ENCODE measurements around the gene GALNT13.

GALNT13 gene

DNA sequence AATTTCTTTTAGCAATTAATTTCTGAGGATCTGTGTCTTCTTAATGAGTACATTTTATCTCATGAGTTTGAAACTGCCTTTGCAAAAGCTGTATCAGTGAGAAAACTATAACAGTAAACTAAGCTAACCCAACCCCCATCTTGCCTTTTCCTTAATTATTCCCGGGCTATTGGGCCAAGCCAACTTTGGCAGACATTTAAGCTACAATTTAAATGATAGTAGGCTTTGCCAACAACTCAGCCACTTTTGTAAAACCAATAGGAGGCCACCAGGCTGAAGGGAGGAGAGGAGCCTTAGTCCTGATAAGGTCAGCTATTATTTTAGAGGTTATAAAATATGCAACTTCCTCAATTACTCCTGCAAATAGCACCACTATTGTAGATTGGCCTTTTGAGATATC, 608.8 kb downstream of the GALNT13 start:
- no peak for DNase-seq (ENCODE audit: low read depth in 2 of 2)

GRCh38 chr2:154481336-154481735, 609.6 kb downstream of the GALNT13 start:
- DNase-seq (ENCODE audit: low read depth in 2 of 2), result no peak

DNA sequence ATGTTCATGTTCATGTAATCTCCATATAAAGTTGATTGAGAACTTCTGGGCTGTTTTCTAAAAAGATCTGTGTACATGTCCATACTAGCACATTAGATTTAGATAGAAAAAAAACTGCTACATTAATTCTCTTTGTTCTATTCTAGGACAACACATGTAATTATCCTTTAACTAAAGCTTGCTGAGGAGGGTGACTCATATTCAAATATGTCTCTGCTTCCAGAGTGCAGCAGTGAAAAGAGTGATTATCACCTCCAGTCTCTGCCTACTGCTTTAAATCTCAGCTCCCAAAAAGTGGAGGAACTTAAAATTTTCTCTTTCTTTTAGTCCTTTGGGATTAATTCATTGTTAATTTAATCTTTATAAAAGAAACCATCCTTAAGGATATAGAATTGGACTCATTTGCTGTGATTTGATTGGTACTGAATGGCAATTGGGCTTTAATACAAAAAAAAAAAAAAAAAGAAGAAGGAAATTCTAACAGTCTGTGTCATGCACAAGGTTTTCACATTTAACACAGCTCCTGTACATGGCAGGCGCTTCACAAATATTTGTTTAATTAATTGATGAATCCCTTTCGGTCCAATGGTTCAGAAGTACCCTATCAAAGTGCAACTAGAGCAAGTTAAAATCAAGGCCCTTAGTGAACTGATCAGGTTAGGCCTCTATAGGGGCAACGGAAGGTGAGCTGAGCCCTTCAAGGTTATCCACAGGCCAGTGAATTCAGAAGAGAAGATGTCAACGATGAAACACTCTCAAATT, 612.8 kb downstream of the GALNT13 start:
- no peak for DNase-seq (ENCODE audit: low read depth in 2 of 2)

GRCh38 chr2:154488801-154489200, 617.1 kb downstream of the GALNT13 start:
- no peak for DNase-seq (ENCODE audit: low read depth in 2 of 2)

DNA sequence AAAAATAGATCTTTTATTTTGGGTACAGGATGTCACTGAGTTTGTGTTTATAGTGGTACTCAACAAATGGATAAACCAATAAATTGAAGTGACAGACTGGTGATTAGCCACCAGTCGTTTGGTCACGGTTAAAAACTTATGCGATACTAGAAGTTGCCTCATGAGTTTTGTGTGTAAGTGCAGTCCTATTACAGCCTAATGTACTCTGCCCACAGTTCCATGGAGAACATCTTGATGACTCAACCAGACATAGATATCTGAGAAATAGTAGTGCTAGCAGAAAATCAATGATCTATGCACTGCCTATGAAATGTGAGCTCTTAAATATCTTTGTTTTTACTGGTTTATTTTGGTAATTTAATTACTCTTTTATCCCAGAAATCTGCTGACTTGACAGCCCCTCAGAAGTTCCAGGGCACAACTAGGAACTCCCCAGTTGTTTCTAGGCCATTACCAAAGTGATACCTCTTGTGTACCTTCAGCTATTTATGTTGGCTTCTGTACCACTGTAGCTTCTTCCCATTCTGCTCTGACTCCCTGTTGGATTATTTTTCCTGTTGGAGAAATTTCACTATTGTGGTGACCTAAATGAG, 617.6 kb downstream of the GALNT13 start:
- DNase-seq (ENCODE audit: low read depth in 2 of 2), result no peak

DNA sequence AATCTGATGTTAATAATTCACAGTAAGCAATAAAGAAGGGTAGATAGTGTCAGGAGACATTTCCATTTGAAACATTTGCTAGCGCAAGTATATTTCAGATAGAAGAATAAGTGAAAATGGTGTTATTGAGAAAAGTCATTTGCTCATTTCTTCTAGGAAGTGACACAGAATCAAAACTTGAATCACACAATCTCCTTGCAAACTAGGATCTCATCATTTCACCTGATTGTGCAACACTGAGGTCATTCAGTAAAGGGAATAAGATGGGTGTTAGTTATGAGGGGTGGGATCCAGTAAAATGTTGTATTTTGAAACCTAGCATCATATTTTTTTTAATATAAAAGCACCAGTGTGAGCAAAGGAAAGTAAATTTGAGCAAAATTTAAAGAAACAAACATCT, 618.8 kb downstream of the GALNT13 start:
- DNase-seq (ENCODE audit: low read depth in 2 of 2), result no peak

- no peak for DNase-seq (ENCODE audit: low read depth in 2 of 2)
Observed at GRCh38 chr2:154495455-154495868, 623.7 kb downstream of the GALNT13 start.

DNA sequence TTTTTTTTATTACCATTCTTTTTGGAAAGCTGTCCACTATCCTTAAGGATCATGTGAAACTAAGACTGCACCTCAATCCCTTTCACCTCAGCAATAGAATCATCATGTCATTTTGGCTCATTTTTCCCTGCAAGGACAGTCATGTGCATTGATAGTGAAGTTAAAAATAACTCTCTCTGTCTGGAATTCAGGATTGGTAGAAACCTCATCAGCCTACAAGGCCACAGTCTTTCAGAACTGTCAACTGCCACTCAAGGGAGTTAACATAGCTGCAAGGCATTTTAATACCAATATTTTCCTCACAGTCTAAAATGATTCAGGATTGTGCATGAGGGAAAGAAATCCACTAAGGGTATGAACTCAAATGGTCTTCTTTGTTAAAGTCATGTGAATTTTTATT, 625.3 kb downstream of the GALNT13 start:
- no peak for DNase-seq (ENCODE audit: low read depth in 2 of 2)

All from stimulated activated CD4-positive, alpha-beta T cell treated with anti-CD3 and anti-CD28 coated beads, Interleukin-4, amount 100 ng/mL, for 48 hours (primary cell).